Liver (tissue), 5 donors: ENCODE measurements around the gene CFAP99. TPM values are rescaled to one million over a fixed set of nuclear protein-coding genes. Genes with fewer than 3 reads are reported as not detected.

Source experiments
- SP1 ChIP-seq: IDR thresholded peaks from 2 replicates; pipeline ENCODE4 v1.6.1; 2018; ENCODE audit warnings: antibody characterized with exemption, mild to moderate bottlenecking
- polyA plus RNA-seq, 2 donors: library from polyadenylated mRNA; stranded (reverse) in 1 of 2; unstranded in 1 of 2; fragments of 200-250 nt in 1 of 2; fragments of >200 nt in 1 of 2; fragmentation: Nextera tagmentation in 1 of 2; extraction: Ambion mirVana in 1 of 2; gene quantifications; one replicate each; pipeline versions ENCODE4 v1.2.1 to v1.2.3, GENCODE V29; 2013 to 2015
- total RNA-seq, 2 donors: library from RNA; depleted of rRNA; stranded (reverse); fragments of >200 nt; gene quantifications; one replicate each; pipeline ENCODE4 v1.2.3, GENCODE V29; 2014
- TF ChIP-seq, protein P1 (sequence below): fragments of 150-350 bp; IDR thresholded peaks from 2 replicates; pipeline ENCODE4 v1.5.1; 2017; ENCODE audit warnings: improper control_type of control experiment, low read depth, low read length; ENCODE audit not compliant: missing input control
- donor health status: healthy.
- donor health status: healthy.
- donor health status: healthy.

The CFAP99 gene
- total and polyA plus RNA-seq, 4 donors: 0.33 to 0.36 TPM; not detected in 2

- TF ChIP-seq, protein P1, sequence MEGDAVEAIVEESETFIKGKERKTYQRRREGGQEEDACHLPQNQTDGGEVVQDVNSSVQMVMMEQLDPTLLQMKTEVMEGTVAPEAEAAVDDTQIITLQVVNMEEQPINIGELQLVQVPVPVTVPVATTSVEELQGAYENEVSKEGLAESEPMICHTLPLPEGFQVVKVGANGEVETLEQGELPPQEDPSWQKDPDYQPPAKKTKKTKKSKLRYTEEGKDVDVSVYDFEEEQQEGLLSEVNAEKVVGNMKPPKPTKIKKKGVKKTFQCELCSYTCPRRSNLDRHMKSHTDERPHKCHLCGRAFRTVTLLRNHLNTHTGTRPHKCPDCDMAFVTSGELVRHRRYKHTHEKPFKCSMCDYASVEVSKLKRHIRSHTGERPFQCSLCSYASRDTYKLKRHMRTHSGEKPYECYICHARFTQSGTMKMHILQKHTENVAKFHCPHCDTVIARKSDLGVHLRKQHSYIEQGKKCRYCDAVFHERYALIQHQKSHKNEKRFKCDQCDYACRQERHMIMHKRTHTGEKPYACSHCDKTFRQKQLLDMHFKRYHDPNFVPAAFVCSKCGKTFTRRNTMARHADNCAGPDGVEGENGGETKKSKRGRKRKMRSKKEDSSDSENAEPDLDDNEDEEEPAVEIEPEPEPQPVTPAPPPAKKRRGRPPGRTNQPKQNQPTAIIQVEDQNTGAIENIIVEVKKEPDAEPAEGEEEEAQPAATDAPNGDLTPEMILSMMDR: no peak
- no peak for TF ChIP-seq SP1
These were observed 92.9 kb downstream of the CFAP99 start (continued) for GRCh38 chr4:2511645-2512131.

Other genes with a start within 250 kb of the CFAP99 start
- 10 to 100 TPM in 1 of 2 donors, 1 to 10 TPM in 1; 7.1 to 13.9 TPM for gene HAUS3, start 176.8 kb upstream of the CFAP99 start, total RNA-seq
- gene HAUS3, start 176.8 kb upstream of the CFAP99 start, polyA plus RNA-seq: 1 to 10 TPM; 2.3 to 3.4 TPM
- 1 to 10 TPM; 1.6 to 2.3 TPM for gene POLN, start 176.8 kb upstream of the CFAP99 start, total RNA-seq
- 1 to 10 TPM in 1 of 2 donors, under 1 TPM in 1; 0.44 to 1.3 TPM for gene POLN, start 176.8 kb upstream of the CFAP99 start, polyA plus RNA-seq
- gene MXD4, start 156.8 kb upstream of the CFAP99 start, total RNA-seq: 10 to 100 TPM; 17.0 to 19.6 TPM
- 10 to 100 TPM in 1 of 2 donors, 1 to 10 TPM in 1; 6.5 to 14.8 TPM for gene MXD4, start 156.8 kb upstream of the CFAP99 start, polyA plus RNA-seq
- gene ZFYVE28, start 310 bp upstream of the CFAP99 start, total RNA-seq: 1 to 10 TPM; 2.3 to 6.1 TPM
- gene ZFYVE28, start 310 bp upstream of the CFAP99 start, polyA plus RNA-seq: 1 to 10 TPM; 2.0 to 3.0 TPM
- 10 to 100 TPM; 17.1 to 31.0 TPM for gene RNF4, start 50.2 kb downstream of the CFAP99 start, total RNA-seq
- 10 to 100 TPM; 13.0 to 17.3 TPM for gene RNF4, start 50.2 kb downstream of the CFAP99 start, polyA plus RNA-seq
- gene FAM193A, start 117.7 kb downstream of the CFAP99 start, total RNA-seq: 10 to 100 TPM in 1 of 2 donors, 1 to 10 TPM in 1; 9.6 to 10.2 TPM
- 1 to 10 TPM; 3.9 to 4.3 TPM for gene FAM193A, start 117.7 kb downstream of the CFAP99 start, polyA plus RNA-seq